Measurements from ENCODE around the gene LILRB2.
"Not testable (repeated sequence)": the region's sequence is repeated elsewhere in the genome, so short reads cannot be mapped to it uniquely, and the experiment has no call there.

The LILRB2 gene

GRCh38 chr19:54272181-54272580 lies 8.7 kb downstream of the LILRB2 start:
- DNase-seq (ENCODE audit: low read depth) = not testable (repeated sequence)

- DNase-seq (ENCODE audit: low read depth) = not testable (repeated sequence)
Measured at GRCh38 chr19:54271587-54271986, 9.3 kb downstream of the LILRB2 start.

DNA sequence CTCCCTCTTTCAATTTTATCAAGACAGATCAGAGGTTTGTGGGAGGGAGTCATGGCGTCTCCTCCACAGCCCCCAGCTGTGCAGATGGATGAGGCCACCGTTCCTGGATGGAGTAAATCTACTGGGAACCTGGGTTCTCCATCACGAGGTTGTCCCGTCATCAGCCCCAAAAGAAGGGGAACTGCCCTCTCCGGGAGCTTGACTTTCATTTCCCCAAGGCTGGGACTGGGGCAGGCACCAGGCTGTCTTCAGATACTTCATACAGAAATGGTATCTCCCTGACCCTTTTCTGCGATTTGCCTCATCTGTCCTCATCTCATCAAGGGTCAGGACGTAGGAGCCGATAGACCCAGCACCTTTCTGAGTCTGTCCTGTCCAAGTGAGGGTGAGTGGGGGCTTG lies 9.8 kb downstream of the LILRB2 start:
- DNase-seq (ENCODE audit: low read depth) = no peak

GRCh38 chr19:54268936-54269335 lies 12.0 kb downstream of the LILRB2 start:
- DNase-seq (ENCODE audit: low read depth) = no peak

GRCh38 chr19:54266133-54266532 lies 14.8 kb downstream of the LILRB2 start:
- DNase-seq (ENCODE audit: low read depth) = peak; percentile 74

DNA sequence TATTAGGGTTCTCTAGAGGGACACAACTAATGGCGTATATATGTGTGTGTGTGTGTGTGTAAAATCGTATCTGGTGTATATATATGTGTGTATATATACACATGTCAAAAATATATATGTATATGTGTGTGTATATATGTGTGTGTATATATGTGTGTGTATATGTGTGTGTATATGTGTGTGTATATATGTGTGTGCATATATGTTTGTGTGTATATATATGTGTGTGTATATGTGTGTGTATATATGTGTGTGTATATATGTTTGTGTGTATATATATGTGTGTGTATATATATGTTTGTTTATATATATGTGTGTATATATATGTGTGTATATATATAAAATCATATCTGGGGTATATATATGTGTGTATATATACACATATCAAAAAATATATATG lies 18.4 kb downstream of the LILRB2 start:
- no peak for DNase-seq (ENCODE audit: low read depth)

GRCh38 chr19:54262066-54262465 lies 18.8 kb downstream of the LILRB2 start:
- DNase-seq (ENCODE audit: low read depth) = no peak

DNA sequence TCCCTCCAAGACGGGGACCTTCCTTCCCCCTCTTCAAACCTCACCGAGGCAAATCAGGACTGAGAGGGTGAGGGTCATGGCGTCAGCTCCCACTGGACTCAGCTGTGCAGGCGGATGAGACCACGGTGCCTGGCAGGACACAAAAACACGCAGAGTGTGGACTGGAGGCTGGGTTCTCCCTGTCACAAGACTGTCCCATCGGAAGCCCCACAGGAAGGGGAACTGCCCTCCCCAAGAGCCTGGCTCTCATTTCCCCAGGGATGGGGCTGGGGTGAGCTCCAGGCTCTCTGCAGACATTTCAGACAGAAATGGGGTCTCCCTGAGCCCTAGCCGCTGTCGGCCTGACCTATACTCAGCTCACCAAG lies 23.8 kb downstream of the LILRB2 start, which contains the start of gene LILRB5:
LILRB5 (minus strand) TSS at position 158 of the 365 bp plus-strand sequence; CDS start at position 78, 80 bp downstream.
- no peak for DNase-seq (ENCODE audit: low read depth)

DNA sequence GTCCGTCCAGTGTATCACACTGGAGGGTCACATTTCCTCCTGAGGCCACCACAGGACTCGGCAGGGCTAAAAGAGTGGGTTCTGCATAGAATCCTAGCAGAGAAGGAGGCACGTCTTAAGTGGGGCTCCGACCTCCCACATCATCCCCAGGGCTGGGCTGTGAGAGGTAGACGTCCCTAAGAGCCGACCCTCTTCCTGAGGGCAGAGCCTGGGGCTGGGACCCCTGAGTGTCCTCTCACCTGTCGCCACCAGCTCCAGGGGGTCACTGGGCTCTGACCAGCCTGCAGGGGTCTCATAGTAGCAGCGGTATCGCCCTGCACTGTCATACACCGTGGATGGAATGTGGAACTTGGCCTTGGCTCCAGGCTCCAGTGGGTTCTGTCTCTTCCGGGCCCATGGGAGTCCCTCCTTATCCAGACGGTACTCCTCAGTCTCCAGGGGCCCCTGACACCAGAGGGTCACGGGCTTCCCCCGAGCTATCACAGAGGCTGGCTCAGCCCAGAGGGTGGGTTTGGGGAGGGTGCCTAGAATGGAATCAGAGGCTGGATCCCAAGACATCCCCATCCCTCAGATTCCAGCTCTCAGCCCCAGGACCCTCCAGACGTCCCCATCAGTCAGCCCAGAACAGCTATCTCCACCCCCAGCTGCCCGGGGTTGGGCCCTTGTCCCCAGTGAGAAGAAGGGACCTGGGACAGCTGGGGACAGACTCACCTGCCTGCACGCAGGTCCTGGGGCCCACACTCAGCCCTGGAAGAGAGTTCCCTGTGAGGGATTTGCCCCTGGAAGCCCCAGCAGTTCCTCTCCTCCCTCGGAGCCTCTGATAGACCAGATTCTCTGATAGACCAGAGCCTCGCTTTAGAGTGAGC lies 24.4 kb downstream of the LILRB2 start:
- DNase-seq (ENCODE audit: low read depth) = no peak

DNA sequence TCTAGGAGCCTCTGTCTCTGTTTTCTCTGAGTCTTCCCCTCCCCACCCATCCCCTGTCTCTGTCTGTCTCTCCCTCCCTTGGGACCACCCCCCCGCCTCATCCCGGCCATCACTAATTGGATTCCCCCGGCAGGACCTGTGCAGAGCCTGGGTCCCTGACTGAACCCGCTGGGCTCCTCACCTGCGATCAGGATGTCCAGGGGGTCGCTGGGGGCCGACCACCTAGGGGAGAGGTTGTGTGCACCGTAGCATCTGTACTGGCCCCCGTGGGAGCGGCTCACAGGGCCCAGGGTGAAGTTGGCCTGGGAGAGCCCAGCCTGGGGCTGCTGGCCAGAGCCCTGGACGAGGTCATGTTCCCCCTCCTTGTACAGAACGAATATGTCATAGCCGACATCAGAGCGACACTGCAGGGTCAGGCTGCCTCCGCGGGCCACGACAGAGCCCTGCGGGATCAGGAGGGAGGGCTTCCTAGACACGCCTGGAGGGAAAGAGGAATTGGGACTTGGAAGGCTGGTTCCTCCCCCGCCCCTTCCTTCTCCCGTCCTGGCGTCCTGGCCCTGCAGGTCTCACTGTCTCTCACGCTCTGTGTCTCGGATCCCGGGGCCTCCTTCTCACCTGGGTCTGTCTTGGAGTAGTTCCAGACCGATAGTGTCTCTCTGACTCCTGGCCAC lies 25.7 kb downstream of the LILRB2 start:
- DNase-seq (ENCODE audit: low read depth) = no peak

DNA sequence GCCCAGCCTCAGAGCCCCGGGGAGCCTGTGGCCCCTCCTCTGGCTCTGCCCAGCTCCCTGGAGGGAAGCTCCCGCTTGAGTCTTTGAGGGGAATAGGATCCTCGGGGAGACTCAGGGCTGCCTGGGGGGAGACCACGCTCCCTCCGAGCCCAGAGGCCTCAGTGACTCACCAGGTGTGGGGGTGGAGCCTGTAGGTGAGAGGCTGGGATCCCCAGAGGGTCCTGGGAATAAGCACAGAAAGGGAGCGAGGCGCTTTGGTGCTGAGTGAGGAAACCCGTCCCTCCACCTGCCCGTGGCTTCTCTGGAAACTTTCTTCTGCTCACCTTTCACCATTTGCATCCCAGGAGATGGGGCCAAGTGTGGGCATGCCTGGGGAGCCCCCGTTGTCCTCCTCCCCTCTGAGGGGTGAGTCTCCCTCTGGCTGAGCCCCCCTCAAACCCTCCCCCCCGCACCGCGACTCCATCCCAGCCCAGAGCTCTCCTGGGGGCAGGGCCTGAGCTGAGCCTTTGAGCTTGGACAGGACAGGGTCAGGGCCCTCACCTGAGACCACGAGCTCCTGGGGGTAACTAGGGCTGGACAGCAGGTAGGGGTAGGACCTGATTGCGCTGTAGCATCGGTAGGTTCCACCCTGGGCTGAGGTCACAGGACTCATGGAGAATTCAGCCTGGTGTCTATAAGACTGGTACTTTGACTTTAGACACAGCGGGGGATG lies 26.6 kb downstream of the LILRB2 start:
- no peak for DNase-seq (ENCODE audit: low read depth)

DNA sequence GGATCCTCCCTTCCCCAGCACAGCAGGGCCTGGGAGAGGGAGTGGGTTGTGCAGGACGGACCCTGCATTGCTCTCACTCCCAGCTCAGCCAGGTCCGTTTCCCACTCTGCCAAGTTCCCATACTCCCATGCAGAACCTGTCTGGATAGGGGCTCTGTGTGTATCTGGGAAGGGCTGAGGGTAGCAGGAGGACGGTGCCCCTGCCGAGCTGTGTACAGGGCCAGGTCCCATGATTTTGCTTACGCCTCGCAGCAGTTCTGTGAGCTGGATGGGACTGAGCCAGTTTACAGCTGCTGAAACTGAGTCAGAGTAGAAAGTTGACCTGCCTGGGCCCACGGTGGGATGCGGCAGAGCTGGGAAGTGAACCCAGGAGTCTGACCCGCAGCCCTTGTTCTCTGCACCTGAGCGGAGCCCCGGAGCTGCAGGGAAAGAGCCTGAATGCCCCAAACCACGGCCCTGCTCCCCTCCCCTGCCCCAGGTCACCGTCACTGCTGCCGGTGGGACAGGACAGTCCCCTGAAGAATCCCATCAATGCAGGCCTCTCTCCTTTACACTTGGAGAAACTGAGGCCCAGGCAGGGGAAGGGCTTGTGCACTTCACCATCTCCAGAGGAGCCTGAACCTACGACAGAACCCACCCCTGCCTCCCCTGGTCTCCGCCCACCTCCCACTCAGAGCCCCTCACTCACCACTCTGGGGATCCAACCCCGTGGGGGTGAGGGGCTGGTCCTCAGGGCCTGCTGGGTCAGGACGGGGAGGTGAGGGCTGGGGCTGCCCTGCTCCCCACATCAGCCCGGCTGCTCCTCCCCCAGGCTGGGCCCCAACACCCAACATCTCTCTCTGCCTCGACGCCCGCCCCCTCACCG lies 27.3 kb downstream of the LILRB2 start:
- DNase-seq (ENCODE audit: low read depth) = no peak

GRCh38 chr19:54252845-54253244 lies 28.1 kb downstream of the LILRB2 start:
- DNase-seq (ENCODE audit: low read depth) = no peak

DNA sequence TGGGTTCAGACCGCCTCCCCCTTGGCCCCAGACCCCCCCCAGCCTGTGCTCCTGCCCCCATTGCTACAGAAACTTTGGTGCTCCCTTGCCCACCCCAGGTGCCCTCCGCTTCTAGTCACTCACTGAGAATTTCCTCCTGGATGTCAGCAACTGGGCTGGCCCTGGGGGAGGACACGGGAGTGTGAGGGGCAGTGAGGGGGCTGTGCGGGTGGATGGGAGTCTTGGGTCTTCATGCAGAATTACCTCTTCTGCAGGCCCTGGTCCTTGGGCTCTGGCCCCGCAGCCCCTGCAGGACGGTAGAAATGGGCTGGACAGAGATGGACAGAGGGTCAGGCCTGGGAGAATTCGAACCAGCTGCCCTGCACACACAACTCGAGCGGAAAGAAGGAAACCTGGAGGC lies 28.7 kb downstream of the LILRB2 start:
- no peak for DNase-seq (ENCODE audit: low read depth)

DNA sequence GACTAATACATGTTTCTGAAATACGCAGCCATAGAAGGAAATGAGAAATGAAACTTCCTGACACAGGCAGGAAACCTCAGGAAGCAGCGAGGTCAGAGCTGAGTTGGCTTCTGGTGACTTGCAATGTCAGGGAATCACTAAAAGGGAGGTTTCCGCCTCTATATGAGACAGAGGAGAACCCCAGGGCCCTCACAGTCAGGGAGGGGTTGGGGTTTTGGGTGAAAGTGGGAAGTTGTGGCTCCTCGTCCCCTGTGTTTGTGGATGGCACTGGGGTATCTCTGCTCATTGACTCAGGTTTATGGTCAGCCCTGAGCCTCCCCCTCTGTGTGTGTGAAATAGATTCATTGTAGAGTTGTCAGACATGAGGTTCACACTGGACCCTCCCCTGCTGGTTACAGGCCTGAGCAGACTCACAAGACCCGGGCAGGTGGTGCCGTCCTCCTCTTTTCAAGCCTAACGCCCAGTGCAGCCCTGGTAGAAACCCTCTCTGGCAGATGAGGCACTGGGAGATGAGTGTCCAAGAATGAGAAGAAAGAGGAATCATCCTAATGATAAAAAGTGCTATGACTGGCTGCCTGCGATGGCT lies 32.8 kb downstream of the LILRB2 start:
- peak; percentile 65 for DNase-seq (ENCODE audit: low read depth)

- no peak for DNase-seq (ENCODE audit: low read depth)
Measured at GRCh38 chr19:54247106-54247930, 33.6 kb downstream of the LILRB2 start.

DNA sequence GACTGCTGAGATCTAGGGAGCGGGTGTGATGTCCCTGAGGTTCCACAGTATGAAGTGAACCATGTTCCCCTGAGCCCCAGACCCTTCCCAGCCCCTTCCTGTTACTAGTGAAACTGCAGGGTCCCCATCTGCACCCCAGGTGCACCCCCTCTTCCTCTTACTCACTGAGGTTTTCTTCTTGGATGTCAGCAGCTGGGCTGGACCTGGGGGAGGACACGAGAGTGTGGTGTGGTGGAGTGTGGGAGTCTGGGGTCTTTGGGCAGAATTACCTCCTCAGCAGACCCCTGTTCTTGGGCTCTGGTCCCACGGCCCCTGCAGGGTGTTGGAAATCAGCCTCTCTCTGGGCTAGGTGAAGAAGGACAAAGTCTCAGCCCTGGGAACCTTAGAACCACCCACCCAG lies 35.0 kb downstream of the LILRB2 start:
- no peak for DNase-seq (ENCODE audit: low read depth)

DNA sequence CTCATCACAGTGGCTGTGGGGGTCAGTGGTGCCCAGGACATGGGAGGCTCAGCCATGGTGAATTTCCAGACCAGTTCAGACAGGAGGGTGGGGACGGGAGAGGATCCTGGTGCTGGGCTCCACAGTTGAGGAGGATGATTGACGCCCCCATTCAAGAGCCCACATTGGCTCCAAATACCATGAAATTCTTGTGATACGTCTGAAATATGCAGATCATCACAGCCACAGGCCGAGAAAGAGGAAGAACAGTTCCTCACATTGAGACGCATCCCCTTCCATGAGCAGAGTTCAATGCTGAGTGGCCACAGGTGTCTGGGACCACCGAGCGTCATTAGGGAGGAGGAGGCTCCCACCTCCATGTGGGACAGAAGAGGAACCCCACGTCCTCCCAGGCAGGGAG lies 37.1 kb downstream of the LILRB2 start:
- DNase-seq (ENCODE audit: low read depth) = not testable (repeated sequence)

DNA sequence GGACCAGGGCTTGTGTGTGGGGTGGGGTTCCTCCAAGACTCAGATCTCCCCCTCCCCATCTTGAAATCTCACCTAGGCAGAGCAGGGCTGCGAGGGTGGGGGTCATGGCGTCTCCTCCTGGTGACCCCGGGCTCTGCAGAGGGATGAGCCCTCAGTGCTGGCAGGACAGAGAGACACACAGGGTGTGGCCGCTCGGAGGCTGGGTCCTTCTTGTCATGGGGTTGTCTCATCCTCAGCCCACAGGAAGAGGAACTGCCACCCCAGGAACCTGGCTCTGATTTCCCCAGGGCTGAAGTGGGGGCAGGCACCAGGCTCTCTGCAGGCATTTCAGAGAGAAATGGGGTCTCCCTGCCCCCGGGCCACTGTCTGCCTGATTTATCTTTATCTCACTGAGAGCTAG lies 38.3 kb downstream of the LILRB2 start, which contains the start of gene LILRA6:
LILRA6 (minus strand) TSS at position 145 of the 400 bp plus-strand sequence.
- not testable (repeated sequence) for DNase-seq (ENCODE audit: low read depth)

- not testable (repeated sequence) for DNase-seq (ENCODE audit: low read depth)
Measured at GRCh38 chr19:54242234-54242633, 38.7 kb downstream of the LILRB2 start.

Data from ELR (cell line).